Renal cortex interstitium (tissue), 11 donors: ENCODE measurements around the gene MOB3A. TPM values are rescaled to one million over a fixed set of nuclear protein-coding genes. Genes with fewer than 3 reads are reported as not detected.
"Not testable (repeated sequence)": the region's sequence is repeated elsewhere in the genome, so short reads cannot be mapped to it uniquely, and the experiment has no call there.

Experiments used
- DNase-seq, 11 donors: peaks; one replicate each; pipeline ENCODE4 v3.0.0-alpha.2; 2013; ENCODE audit warnings: low read depth in 9 of 11, low spot score in 4 of 11; ENCODE audit errors: extremely low read depth in 1 of 11
- polyA plus RNA-seq, 3 donors: library from polyadenylated mRNA; unstranded; fragments of 120-200 nt; gene quantifications; one replicate each; pipeline ENCODE4 v1.2.1, GENCODE V29; 2013; ENCODE audit not compliant: insufficient read length in 3 of 3

The MOB3A gene
- polyA plus RNA-seq, 3 donors, result 21.7 to 27.8 (median 26.8) TPM

GRCh38 chr19:2129486-2129885 lies 33.4 kb upstream of the MOB3A start:
- no peak for DNase-seq

- no peak for DNase-seq
Observed at GRCh38 chr19:2129022-2129421, 32.9 kb upstream of the MOB3A start.

GRCh38 chr19:2128252-2128651 lies 32.1 kb upstream of the MOB3A start:
- DNase-seq, result not testable (repeated sequence)

- no peak for DNase-seq
Observed at GRCh38 chr19:2127758-2128157, 31.6 kb upstream of the MOB3A start.

- DNase-seq, result no peak
Observed at GRCh38 chr19:2126879-2127518, 30.9 kb upstream of the MOB3A start.

- peak in 2 of 11 donors; percentile 16 to 26 for DNase-seq
Observed at GRCh38 chr19:2123682-2124387, 27.7 kb upstream of the MOB3A start.

- no peak for DNase-seq
Observed at GRCh38 chr19:2122982-2123381, 26.9 kb upstream of the MOB3A start.

GRCh38 chr19:2122251-2122650 lies 26.1 kb upstream of the MOB3A start:
- DNase-seq, result no peak

- DNase-seq, result no peak
Observed at GRCh38 chr19:2121416-2122051, 25.4 kb upstream of the MOB3A start.

- no peak for DNase-seq
Observed at GRCh38 chr19:2120821-2121220, 24.7 kb upstream of the MOB3A start.

- DNase-seq, result peak in 1 of 11 donors; percentile 9
Observed at GRCh38 chr19:2119921-2120785, 24.0 kb upstream of the MOB3A start.

GRCh38 chr19:2118438-2118837 lies 22.3 kb upstream of the MOB3A start:
- no peak for DNase-seq

- no peak for DNase-seq
Observed at GRCh38 chr19:2117215-2117960, 21.3 kb upstream of the MOB3A start.

GRCh38 chr19:2116507-2116906 lies 20.4 kb upstream of the MOB3A start:
- no peak for DNase-seq

- DNase-seq, result no peak
Observed at GRCh38 chr19:2115911-2116426, 19.8 kb upstream of the MOB3A start.

GRCh38 chr19:2115324-2115723 lies 19.2 kb upstream of the MOB3A start:
- no peak for DNase-seq

GRCh38 chr19:2114821-2115220 lies 18.7 kb upstream of the MOB3A start:
- no peak for DNase-seq

- DNase-seq, result no peak
Observed at GRCh38 chr19:2114218-2114617, 18.1 kb upstream of the MOB3A start.
